ENCODE results near the gene CDO1. TPM values are rescaled to one million over a fixed set of nuclear protein-coding genes. Genes with fewer than 3 reads are reported as not detected.

Gene CDO1
- total and polyA plus RNA-seq, 9 of the 15 experiments (the other 6 are each of a cell fraction or from before 2014, with no cell fraction given), result 0.16 to 0.22 TPM; not detected in 7

- TF ChIP-seq ATF6 (CRISPR knock-in tag; IDR thresholded peaks at IDR 0.05) (no peak), E2F4 (CRISPR knock-in tag; IDR thresholded peaks at IDR 0.05; ENCODE audit: low read depth) (no peak), PTTG1 (tag; IDR thresholded peaks at IDR 0.05; ENCODE audit: low read depth) (no peak), SIRT6 (IDR thresholded peaks at IDR 0.05; ENCODE audit: low read depth, low read length) (no peak), BRCA1 (IDR thresholded peaks at IDR 0.05) (no peak), BRCA1 (CRISPR knock-in tag; IDR thresholded peaks at IDR 0.05) (no peak), ZNF717 (CRISPR knock-in tag; IDR thresholded peaks at IDR 0.05) (no peak), GTF2A2 (tag; IDR thresholded peaks at IDR 0.05) (no peak), ZNF699 (CRISPR knock-in tag; IDR thresholded peaks at IDR 0.05; ENCODE audit: insufficient replicate concordance) (no peak), ZNF140 (CRISPR knock-in tag; IDR thresholded peaks at IDR 0.05) (no peak), FOXJ3 (CRISPR knock-in tag; IDR thresholded peaks at IDR 0.05) (no peak), ZNF12 (CRISPR knock-in tag; IDR thresholded peaks at IDR 0.05) (no peak), GTF2F1 (IDR thresholded peaks at IDR 0.05; ENCODE audit: low read depth, low read length) (no peak), CREM (IDR thresholded peaks at IDR 0.05; ENCODE audit: low read depth) (no peak), MAFK (IDR thresholded peaks at IDR 0.05; ENCODE audit: low read length) (no peak), DLX4 (CRISPR knock-in tag; IDR thresholded peaks at IDR 0.05) (no peak), SMARCE1 (IDR thresholded peaks at IDR 0.05) (no peak), GTF2E2 (tag; IDR thresholded peaks at IDR 0.05) (no peak), ZSCAN32 (CRISPR knock-in tag; IDR thresholded peaks at IDR 0.05) (no peak), SMARCC2 (IDR thresholded peaks at IDR 0.05; ENCODE audit: low read depth) (no peak), ARHGAP35 (IDR thresholded peaks at IDR 0.05; ENCODE audit: partially characterized antibody) (no peak), HNRNPK (IDR thresholded peaks at IDR 0.05; ENCODE audit: low read depth, low read length, poor library complexity, severe bottlenecking) (no peak), TEAD1 (CRISPR knock-in tag; IDR thresholded peaks at IDR 0.05) (peak in 1 of 2 experiments; percentile 22; a peak in 1 of 4 replicates), ZBTB43 (CRISPR knock-in tag; IDR thresholded peaks at IDR 0.05) (no peak), RFX7 (CRISPR knock-in tag; IDR thresholded peaks at IDR 0.05) (no peak)
Measured at GRCh38 chr5:115842089-115842935, 25.9 kb upstream of the CDO1 start (continued).
